Dedifferentiated amniotic fluid mesenchymal stem cell (primary cell): ENCODE results near the gene BRI3BP.

Experiments used
- DNase-seq: peaks from one replicate; pipeline ENCODE4 v3.0.0-alpha.2; 2016; ENCODE audit errors: extremely low spot score

The BRI3BP gene

GRCh38 chr12:124993626-124994436, at the start of gene BRI3BP:
Gene BRI3BP, plus strand, starts transcription at chr12:124993645. Its CDS starts 146 bp downstream, at chr12:124993791.
- DNase-seq, result no peak

GRCh38 chr12:124946447-124946793, 47.0 kb upstream of the BRI3BP start:
- no peak for DNase-seq

- no peak for DNase-seq
Measured at GRCh38 chr12:124947013-124947412, 46.4 kb upstream of the BRI3BP start.

- DNase-seq, result no peak
Measured at GRCh38 chr12:124947561-124948398, 45.7 kb upstream of the BRI3BP start.

GRCh38 chr12:124949066-124949465, 44.4 kb upstream of the BRI3BP start:
- DNase-seq, result no peak

- no peak for DNase-seq
Measured at GRCh38 chr12:124949779-124950728, 43.4 kb upstream of the BRI3BP start.

GRCh38 chr12:124952295-124952694, 41.1 kb upstream of the BRI3BP start:
- DNase-seq, result no peak

GRCh38 chr12:124952801-124953200, 40.6 kb upstream of the BRI3BP start:
- DNase-seq, result no peak

GRCh38 chr12:124953689-124954405, 39.6 kb upstream of the BRI3BP start:
- DNase-seq, result no peak

- no peak for DNase-seq
Measured at GRCh38 chr12:124954771-124955170, 38.7 kb upstream of the BRI3BP start.

- DNase-seq, result no peak
Measured at GRCh38 chr12:124956571-124956970, 36.9 kb upstream of the BRI3BP start.

- DNase-seq, result no peak
Measured at GRCh38 chr12:124961055-124961454, 32.4 kb upstream of the BRI3BP start.

GRCh38 chr12:124963211-124963610, 30.2 kb upstream of the BRI3BP start:
- DNase-seq, result no peak

- no peak for DNase-seq
Measured at GRCh38 chr12:124964251-124964650, 29.2 kb upstream of the BRI3BP start.

GRCh38 chr12:124964836-124965462, 28.5 kb upstream of the BRI3BP start:
- no peak for DNase-seq

- no peak for DNase-seq
Measured at GRCh38 chr12:124967016-124967739, 26.3 kb upstream of the BRI3BP start.

GRCh38 chr12:124968656-124969055, 24.8 kb upstream of the BRI3BP start:
- DNase-seq, result no peak

GRCh38 chr12:124970647-124971402, 22.6 kb upstream of the BRI3BP start:
- DNase-seq, result no peak

GRCh38 chr12:124971603-124972002, 21.8 kb upstream of the BRI3BP start:
- no peak for DNase-seq
